GM12875 (cell line): ENCODE measurements around the gene PHIP.

Experiments
- H3K4me3 ChIP-seq: one replicate; pipeline ENCODE4 v1.5.1; 2011; ENCODE audit warnings: low read depth, low read length, control low read depth
- CTCF ChIP-seq: IDR thresholded peaks from 2 replicates; pipeline ENCODE4 v1.5.1; 2011; ENCODE audit warnings: low read depth, mild to moderate bottlenecking, control low read depth, inconsistent platforms, low read length, moderate library complexity, borderline replicate concordance; ENCODE audit not compliant: insufficient read depth

PHIP gene

DNA sequence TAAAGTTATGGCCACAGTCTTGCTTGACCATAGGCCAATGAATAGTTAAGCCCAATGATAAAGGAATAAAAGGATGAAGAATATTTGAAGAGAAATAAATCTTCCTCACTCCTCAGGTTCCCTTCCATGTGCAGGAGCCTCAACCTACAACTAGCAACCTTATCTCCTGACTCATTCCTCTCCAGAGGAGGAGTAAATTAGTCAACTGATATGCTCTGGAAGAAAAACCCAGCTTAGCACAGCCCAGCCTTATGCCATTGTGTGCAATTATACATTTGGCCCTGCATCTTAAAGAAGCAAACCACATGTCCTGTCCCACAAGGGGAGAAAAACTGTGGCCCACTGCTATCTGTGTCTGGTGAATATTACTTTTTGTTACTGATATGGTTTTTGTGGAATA is 82.1 kb downstream of the PHIP start:
- no peak for TF ChIP-seq CTCF
- H3K4me3 ChIP-seq, result no peak overlapping the region

- no peak for TF ChIP-seq CTCF
- no peak overlapping the region for H3K4me3 ChIP-seq
Measured at GRCh38 chr6:78995346-78995745, 82.7 kb downstream of the PHIP start.

GRCh38 chr6:78993955-78994354 is 84.1 kb downstream of the PHIP start:
- no peak overlapping the region for H3K4me3 ChIP-seq
- no peak for TF ChIP-seq CTCF

GRCh38 chr6:78989191-78989590 is 88.9 kb downstream of the PHIP start:
- H3K4me3 ChIP-seq, result no peak overlapping the region
- no peak for TF ChIP-seq CTCF

DNA sequence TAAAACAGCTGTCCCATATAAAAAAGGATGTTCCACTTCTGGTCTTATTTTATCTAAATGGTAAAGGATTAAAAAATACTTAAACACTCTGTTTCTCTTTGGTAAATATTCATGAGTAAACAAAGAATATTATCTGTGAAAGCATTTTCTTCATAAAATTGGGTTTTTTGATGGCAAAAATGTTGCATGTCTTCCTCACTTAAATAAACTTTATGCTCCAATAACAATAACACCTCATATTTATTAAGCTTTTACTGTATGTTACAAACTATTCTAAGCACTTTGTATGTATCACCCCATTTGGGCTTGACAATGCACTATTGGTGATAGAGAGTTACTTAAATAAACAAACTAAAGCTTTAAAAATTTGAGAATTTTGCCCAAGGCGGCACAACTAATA is 91.9 kb downstream of the PHIP start:
- H3K4me3 ChIP-seq, result no peak overlapping the region
- TF ChIP-seq CTCF, result no peak

DNA sequence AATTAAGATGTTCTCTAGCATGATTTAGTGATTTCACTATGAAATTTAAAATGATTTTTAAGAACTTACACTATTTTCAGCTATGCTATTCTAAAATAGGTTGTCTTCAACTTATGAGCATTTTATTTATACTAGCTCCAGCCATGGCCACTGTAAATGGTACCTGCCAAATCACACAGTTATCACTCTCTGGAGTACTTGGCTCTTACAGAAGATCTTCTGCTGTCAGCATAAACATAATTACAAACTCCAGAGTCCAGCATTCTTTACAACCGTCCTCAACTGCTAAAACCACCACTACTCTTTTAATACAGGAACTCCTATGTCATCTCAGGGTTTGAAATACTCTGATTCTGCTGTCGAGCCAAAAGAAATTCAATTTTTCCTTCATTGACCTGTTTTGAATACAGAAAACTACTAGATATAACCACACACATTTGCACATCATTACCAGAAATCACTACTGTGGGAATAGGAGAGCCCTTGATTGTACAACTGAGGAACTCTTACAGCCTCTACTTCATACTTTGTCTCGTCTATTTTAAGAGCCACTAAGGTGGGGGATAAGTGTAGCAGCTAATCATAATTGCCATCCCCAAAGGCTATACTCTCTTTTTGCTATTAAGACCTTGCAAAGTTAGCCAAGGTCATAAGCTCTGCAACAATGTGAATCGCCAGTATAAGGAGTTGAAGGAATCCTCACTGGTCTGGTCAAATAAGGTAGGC is 93.7 kb downstream of the PHIP start:
- no peak for TF ChIP-seq CTCF
- no peak overlapping the region for H3K4me3 ChIP-seq

DNA sequence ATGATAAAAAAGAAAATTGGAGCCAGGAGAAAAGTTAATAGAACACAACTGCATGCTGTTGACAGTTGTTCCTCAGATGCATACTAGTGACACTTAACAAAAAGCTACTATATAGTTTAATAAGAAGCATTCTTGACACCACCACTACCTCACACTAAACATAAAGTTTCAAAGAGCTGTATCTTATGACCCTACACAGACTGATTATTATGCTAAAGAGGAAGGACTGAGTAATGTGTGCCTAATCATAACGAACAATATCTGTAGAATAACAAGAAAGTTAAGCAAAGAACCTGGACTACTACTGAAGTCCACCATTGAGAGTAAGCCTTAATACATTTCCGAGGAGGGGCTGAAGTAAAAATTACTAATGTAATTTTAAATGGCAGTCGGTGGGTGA is 110.9 kb downstream of the PHIP start:
- TF ChIP-seq CTCF, result no peak
- no peak overlapping the region for H3K4me3 ChIP-seq
